Sigmoid colon (tissue), 7 donors: Measurements from ENCODE around the gene ARHGAP10. TPM values are rescaled to one million over a fixed set of nuclear protein-coding genes. Genes with fewer than 3 reads are reported as not detected.

ENCODE experiments used
- DNase-seq: peaks from one replicate; pipeline ENCODE4 v3.0.0-alpha.2; 2019
- H3K27ac ChIP-seq, 4 donors: fragments of 200-600 bp; sonication (generic); one replicate each; pipeline ENCODE4 v1.5.1; 2016 to 2019; ENCODE audit warnings: mild to moderate bottlenecking in 1 of 4
- H3K27me3 ChIP-seq, 3 donors: fragments of 200-600 bp; sonication (generic); one replicate each; pipeline ENCODE4 v1.5.1; 2019; ENCODE audit warnings: mild to moderate bottlenecking in 1 of 3
- H3K36me3 ChIP-seq, 4 donors: fragments of 200-600 bp; sonication (generic); one replicate each; pipeline ENCODE4 v1.5.1; 2016 to 2019
- H3K4me1 ChIP-seq, 4 donors: fragments of 200-600 bp; sonication (generic); one replicate each; pipeline ENCODE4 v1.5.1; 2017 to 2019
- H3K4me3 ChIP-seq, 4 donors: fragments of 200-600 bp; sonication (generic); one replicate each; pipeline ENCODE4 v1.5.1; 2017 to 2019; ENCODE audit warnings: mild to moderate bottlenecking in 2 of 4, moderate library complexity in 1 of 4
- H3K9me3 ChIP-seq, 4 donors: fragments of 200-600 bp in 3 of 4; sonication (generic) in 3 of 4; one replicate each; pipeline versions ENCODE4 v1.5.1 to v1.6.1; 2013 to 2019
- EP300 ChIP-seq, 4 donors: sonication (generic); formaldehyde crosslinking; IDR thresholded peaks; one replicate each; pipeline ENCODE4 v1.6.1; 2017; ENCODE audit warnings: antibody characterized with exemption in 4 of 4
- POLR2A ChIP-seq, 2 donors: fragments of 450-650 bp; IDR thresholded peaks; one replicate each; pipeline ENCODE4 v1.6.1; 2016; ENCODE audit warnings: antibody characterized with exemption in 2 of 2, mild to moderate bottlenecking in 2 of 2, moderate library complexity in 2 of 2
- POLR2AphosphoS5 ChIP-seq, 4 donors: sonication (generic); formaldehyde crosslinking; IDR thresholded peaks; one replicate each; pipeline ENCODE4 v1.6.1; 2017; ENCODE audit warnings: antibody characterized with exemption in 4 of 4
- WGBS, 2 donors: extraction: QIAGEN DNeasy Blood & Tissue Kit; methylation state at CpG; one replicate each; pipeline ENCODE4 v1.1.7; 2013; 5-methylcytosine and 5-hydroxymethylcytosine counted together
- intact Hi-C: fragments of 100-400 bp; cut with DNase I; formaldehyde crosslinking; loops from one replicate; pipeline ENCODE4 v1.15.1; 2023
- polyA plus RNA-seq, 3 donors: library from polyadenylated mRNA; stranded (reverse); fragments of 200-250 nt; gene quantifications; one replicate each; pipeline ENCODE4 v1.2.3, GENCODE V29; 2013
- total RNA-seq, 4 donors: library from RNA; depleted of rRNA; stranded (reverse); fragments of >200 nt; gene quantifications; one replicate each; pipeline ENCODE4 v1.1.0, GENCODE V29; 2016
- TF ChIP-seq, protein P1 (sequence below), 4 experiments: fragments of 450-650 bp in 3 of 4; fragments of 200-600 bp in 1 of 4; IDR thresholded peaks; one replicate each; pipeline ENCODE4 v1.5.1; 2016 to 2019; ENCODE audit warnings: antibody characterized with exemption in 4 of 4, mild to moderate bottlenecking in 3 of 4, moderate library complexity in 2 of 4
- donor health status: healthy with polysubstance abuse.
- donor health status: Bipolar disorder and iron deficiency.
- donor health status: healthy.

The ARHGAP10 gene
- total and polyA plus RNA-seq, 7 donors, result 3.0 to 158 (median 123) TPM

DNA sequence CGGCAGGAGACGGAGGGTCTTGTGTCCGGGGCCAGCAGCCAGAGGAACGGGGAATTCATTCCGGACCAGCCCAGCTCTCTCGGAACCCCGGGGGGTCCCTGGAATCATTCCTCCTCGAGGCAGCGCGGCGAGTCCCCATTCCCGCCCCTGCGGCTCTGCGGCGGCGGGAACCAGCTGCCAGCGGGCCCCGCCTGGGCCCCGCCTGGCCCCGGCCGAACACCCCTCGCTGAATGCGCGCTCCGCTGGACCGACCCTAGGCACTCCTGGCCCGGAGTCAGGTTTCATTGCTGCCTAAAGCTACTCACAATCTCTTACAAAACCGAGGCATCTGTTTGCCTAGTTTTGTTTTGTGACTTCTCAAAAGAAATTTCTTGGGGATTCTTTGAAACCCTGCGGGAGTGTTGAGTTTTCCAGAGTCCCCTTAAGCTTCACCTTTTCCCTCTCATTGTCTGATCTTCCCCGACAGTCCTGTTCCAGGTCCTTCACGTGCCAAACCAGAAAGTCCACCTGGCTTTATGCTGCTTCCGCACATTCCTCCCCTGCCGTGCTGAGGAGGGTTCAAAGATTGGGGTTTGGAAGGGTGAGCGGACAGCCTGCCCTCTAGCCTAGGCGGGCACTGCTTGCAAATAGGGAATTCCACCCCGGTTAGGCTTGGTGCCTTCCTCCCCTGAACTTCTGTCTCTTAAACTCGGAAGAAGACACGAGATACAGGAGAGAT lies 789 bp downstream of the ARHGAP10 start:
- H3K4me1 ChIP-seq, result peaks cover 0 to 52% (median 36%) of the 10 kb centered on the region in 4 donors
- peak overlapping the region; percentile 87 to 97 (median 95) for H3K27ac ChIP-seq
- no peaks in the 10 kb centered on the region for H3K27me3 ChIP-seq
- peak; percentile 72 for DNase-seq
- intact Hi-C loops, result loop anchor here (2.0 to 5.0 kb wide), 2 partner anchors 48 to 115 kb away; partner anchors contain the start of gene PRMT9
- 1 to 2% methylated on average over 38 of the region's 38 CpGs for WGBS, 2 donors
- peak overlapping the region; percentile 58 to 82 (median 80) for H3K4me3 ChIP-seq
- no peak for TF ChIP-seq POLR2A (IDR thresholded peaks at IDR 0.05)
- TF ChIP-seq, protein P1, sequence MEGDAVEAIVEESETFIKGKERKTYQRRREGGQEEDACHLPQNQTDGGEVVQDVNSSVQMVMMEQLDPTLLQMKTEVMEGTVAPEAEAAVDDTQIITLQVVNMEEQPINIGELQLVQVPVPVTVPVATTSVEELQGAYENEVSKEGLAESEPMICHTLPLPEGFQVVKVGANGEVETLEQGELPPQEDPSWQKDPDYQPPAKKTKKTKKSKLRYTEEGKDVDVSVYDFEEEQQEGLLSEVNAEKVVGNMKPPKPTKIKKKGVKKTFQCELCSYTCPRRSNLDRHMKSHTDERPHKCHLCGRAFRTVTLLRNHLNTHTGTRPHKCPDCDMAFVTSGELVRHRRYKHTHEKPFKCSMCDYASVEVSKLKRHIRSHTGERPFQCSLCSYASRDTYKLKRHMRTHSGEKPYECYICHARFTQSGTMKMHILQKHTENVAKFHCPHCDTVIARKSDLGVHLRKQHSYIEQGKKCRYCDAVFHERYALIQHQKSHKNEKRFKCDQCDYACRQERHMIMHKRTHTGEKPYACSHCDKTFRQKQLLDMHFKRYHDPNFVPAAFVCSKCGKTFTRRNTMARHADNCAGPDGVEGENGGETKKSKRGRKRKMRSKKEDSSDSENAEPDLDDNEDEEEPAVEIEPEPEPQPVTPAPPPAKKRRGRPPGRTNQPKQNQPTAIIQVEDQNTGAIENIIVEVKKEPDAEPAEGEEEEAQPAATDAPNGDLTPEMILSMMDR (IDR thresholded peaks at IDR 0.05), result no peak
- no peak for TF ChIP-seq EP300 (IDR thresholded peaks at IDR 0.05)
- peak in 1 of 4 donors; percentile 10 for TF ChIP-seq POLR2AphosphoS5 (IDR thresholded peaks at IDR 0.05)
- no peaks in the 10 kb centered on the region for H3K9me3 ChIP-seq
- no peaks in the 10 kb centered on the region for H3K36me3 ChIP-seq

DNA sequence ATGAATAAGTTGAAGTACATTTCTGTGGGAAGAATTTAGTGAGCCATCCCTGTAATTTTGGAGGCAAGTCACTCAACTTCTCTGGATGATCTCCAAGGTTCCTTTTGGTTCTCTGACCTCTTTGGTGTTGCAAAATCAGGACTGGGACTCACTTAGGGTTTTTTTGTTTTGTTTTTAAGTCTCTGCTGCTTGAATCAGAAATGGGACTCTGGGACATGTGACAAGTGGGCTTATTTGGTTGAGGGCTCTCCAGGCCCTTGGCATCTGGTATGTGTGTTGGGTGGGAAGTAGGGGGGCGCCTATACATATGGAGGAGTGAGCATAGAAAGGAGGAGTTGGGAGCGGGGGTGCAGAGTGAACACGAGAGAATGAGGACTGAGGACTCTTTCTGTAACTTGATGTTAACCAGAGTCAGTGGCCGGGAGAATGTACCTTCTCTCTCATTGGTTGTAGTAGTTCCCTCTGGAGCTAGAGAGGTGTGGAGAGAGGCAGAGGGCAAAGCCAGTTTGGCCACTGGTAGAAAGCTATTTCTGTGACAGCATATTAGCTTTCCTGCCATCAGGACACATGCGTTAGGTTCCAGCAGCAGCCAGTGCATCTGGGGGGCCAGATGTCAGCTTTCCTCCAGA lies 1.9 kb downstream of the ARHGAP10 start:
- no peak for TF ChIP-seq POLR2A (IDR thresholded peaks at IDR 0.05)
- no peak for TF ChIP-seq EP300 (IDR thresholded peaks at IDR 0.05)
- TF ChIP-seq, protein P1 (IDR thresholded peaks at IDR 0.05), result no peak
- TF ChIP-seq POLR2AphosphoS5 (IDR thresholded peaks at IDR 0.05), result peak in 2 of 4 donors; percentile 28 to 56
- WGBS, 2 donors, result 71 to 72% methylated on average over 5 of the region's 5 CpGs
- H3K27me3 ChIP-seq, result no peaks in the 10 kb centered on the region
- intact Hi-C loops, result loop anchor here (2.0 to 5.0 kb wide), 2 partner anchors 49 to 113 kb away; partner anchors contain the start of gene PRMT9
- no peak for DNase-seq
- peak overlapping the region; percentile 87 to 97 (median 95) for H3K27ac ChIP-seq
- no peaks in the 10 kb centered on the region for H3K36me3 ChIP-seq
- peak overlapping the region; percentile 58 to 82 (median 80) for H3K4me3 ChIP-seq
- H3K4me1 ChIP-seq, result peaks cover 0 to 62% (median 43%) of the 10 kb centered on the region in 4 donors
- no peaks in the 10 kb centered on the region for H3K9me3 ChIP-seq

DNA sequence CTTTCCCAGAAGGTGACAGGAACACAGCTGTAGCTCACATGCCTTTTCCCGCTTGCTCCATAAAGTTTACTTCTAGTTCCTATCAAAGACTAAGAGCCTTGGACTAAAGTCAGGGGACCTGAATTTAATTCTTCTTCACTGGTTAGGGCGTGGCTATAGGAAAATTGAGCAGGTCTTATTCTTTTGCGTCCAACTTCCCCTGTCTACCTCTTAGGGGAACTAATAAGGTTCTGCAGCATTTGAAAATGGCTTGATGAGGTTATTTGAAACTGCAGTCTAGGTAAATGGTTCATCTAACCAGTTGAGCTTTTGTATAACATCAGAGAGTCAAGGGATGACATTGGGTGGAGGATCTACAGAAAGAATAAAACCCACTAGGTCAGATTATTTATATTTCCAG lies 2.6 kb downstream of the ARHGAP10 start:
- H3K4me1 ChIP-seq, result peaks cover 0 to 65% (median 48%) of the 10 kb centered on the region in 4 donors
- TF ChIP-seq EP300 (IDR thresholded peaks at IDR 0.05), result no peak
- TF ChIP-seq POLR2A (IDR thresholded peaks at IDR 0.05), result no peak
- no peak for TF ChIP-seq POLR2AphosphoS5 (IDR thresholded peaks at IDR 0.05)
- TF ChIP-seq, protein P1 (IDR thresholded peaks at IDR 0.05), result no peak

DNA sequence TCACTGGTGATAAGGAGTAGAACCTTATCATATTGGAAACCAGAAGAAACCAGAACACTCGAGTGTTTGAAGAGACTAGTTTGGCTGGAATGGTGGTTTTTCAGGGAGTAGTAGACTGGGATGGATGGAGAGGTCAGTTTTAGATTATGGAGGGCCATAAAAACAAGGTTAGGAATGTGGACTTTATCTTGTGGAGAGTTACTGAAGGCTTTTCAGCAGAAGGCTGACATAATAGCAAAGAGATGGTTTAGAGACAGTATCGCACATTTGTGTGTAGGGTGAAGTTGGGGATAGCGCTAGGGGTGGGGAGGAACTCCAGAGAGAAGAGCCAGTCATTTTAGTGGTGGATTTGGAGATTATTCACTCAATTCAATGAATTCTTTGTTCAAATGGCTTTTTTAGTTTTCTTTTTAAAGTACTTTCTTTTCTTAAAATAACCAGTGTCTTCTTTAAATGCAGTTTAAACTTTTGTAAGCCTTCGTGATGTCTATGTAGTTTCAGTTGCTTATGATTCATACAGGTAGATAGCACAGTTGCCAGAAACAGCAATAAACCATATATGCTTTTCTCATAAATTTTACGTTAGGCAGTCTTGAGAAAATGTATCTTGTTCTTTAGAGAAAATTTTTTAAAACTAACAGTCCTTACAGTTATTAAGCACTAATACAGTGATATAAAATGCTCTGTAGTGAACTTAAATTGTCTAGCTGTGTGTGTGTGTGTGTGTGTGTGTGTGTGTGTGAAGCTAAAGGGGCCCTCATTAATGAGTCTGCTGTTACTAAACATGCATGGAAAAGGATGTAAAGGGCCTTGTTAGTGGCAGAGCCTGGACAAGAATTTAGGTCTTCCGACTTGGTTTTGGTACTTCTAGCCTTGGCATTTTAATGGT lies 3.8 kb downstream of the ARHGAP10 start:
- no peaks in the 10 kb centered on the region for H3K27me3 ChIP-seq
- 61 to 79% methylated on average over 6 of the region's 6 CpGs for WGBS, 2 donors
- H3K36me3 ChIP-seq, result no peaks in the 10 kb centered on the region
- no peak for DNase-seq
- no peaks in the 10 kb centered on the region for H3K9me3 ChIP-seq
- H3K4me3 ChIP-seq, result peak overlapping the region in 3 of 4 donors; percentile 58 to 81 (median 80)
- H3K27ac ChIP-seq, result peak overlapping the region; percentile 87 to 97 (median 95)
- H3K4me1 ChIP-seq, result peaks cover 0 to 77% (median 55%) of the 10 kb centered on the region in 4 donors
- TF ChIP-seq POLR2A (IDR thresholded peaks at IDR 0.05) (no peak), POLR2AphosphoS5 (IDR thresholded peaks at IDR 0.05) (no peak)
- TF ChIP-seq, protein P1 (IDR thresholded peaks at IDR 0.05), result no peak
- intact Hi-C loops, result no loop called here

More for the DNA sequence above, 2.6 kb downstream of the ARHGAP10 start:
- WGBS, 2 donors, result 73 to 84% methylated on average over 3 of the region's 3 CpGs
- Histone ChIP-seq H3K27ac (peak overlapping the region; percentile 87 to 97 (median 95)), H3K9me3 (no peaks in the 10 kb centered on the region), H3K27me3 (no peaks in the 10 kb centered on the region), H3K36me3 (no peaks in the 10 kb centered on the region), H3K4me3 (peak overlapping the region; percentile 58 to 82 (median 80))
- intact Hi-C loops, result loop anchor here (5.0 kb wide), 1 partner anchor 113 kb away; no protein-coding TSS in a partner anchor
- DNase-seq, result no peak
